ENCODE measurements around the gene AP5S1. TPM values are rescaled to one million over a fixed set of nuclear protein-coding genes. Genes with fewer than 3 reads are reported as not detected.

Gene AP5S1
- total RNA-seq, 4 donors from 2014 or later = 9.4 to 20.7 (median 14.9) TPM

DNA sequence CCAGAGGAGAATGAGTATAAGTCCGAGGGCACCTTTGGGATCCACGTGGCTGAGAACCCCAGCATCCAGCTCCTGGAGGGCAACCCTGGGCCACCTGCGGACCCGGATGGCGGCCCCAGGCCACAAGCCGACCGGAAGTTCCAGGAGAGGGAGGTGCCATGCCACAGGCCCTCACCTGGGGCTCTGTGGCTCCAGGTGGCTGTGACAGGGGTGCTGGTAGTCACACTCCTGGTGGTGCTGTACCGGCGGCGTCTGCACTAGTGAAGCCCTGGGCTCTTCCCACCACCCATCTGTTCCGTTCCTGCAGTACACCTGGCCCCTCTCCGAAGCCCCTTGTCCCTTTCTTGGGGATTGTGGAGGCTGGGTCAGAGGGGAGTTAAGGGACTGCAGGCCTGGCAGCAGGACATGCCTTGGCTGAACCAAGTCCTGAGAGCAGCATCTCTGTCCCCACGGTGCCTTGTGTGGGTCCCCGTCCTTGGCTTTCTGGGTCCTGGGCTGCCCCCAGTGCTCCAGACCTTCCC is 45.6 kb downstream of the AP5S1 start:
- Histone ChIP-seq H3K4me3 (no peak overlapping the region), H3K27ac (no peak overlapping the region), H3K4me1 (peaks cover 0 to 9% (median 0%) of the 10 kb centered on the region in 4 donors), H3K27me3 (no peaks in the 10 kb centered on the region), H3K9me3 (no peaks in the 10 kb centered on the region), H3K36me3 (peaks cover 8 to 98% (median 38%) of the 10 kb centered on the region in 3 donors)
- no peak for TF ChIP-seq EP300 (IDR thresholded peaks at IDR 0.05)
- no peak for TF ChIP-seq POLR2A (IDR thresholded peaks at IDR 0.05)
- TF ChIP-seq, protein P1, sequence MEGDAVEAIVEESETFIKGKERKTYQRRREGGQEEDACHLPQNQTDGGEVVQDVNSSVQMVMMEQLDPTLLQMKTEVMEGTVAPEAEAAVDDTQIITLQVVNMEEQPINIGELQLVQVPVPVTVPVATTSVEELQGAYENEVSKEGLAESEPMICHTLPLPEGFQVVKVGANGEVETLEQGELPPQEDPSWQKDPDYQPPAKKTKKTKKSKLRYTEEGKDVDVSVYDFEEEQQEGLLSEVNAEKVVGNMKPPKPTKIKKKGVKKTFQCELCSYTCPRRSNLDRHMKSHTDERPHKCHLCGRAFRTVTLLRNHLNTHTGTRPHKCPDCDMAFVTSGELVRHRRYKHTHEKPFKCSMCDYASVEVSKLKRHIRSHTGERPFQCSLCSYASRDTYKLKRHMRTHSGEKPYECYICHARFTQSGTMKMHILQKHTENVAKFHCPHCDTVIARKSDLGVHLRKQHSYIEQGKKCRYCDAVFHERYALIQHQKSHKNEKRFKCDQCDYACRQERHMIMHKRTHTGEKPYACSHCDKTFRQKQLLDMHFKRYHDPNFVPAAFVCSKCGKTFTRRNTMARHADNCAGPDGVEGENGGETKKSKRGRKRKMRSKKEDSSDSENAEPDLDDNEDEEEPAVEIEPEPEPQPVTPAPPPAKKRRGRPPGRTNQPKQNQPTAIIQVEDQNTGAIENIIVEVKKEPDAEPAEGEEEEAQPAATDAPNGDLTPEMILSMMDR (IDR thresholded peaks at IDR 0.05) = no peak
- no peak for DNase-seq (ENCODE audit: low spot score in 2 of 2)
- WGBS, 2 donors = 92 to 95% methylated on average over 13 to 14 of the region's 14 CpGs

DNA sequence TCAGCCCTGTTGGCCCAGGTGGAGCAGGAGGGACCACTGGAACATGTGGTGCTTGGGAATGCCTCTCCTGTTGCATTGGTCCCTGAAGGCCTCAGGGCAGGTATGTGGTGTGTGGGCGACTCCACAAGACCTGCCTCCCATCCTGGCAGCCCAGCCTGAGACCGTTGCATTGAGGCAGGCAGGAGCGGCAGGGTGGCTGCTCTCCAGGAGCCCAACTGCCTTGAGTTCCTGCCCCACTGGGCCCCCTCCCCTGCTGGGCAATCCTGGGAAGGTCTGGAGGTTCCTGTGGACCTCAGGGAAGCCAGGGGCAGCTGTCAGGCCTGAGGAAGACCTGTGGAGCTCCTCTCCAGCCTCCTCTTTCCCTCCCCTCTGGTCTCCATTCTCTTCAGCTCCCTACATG is 46.1 kb downstream of the AP5S1 start:
- Histone ChIP-seq H3K27ac (no peak overlapping the region), H3K27me3 (no peaks in the 10 kb centered on the region), H3K4me3 (no peak overlapping the region), H3K9me3 (no peaks in the 10 kb centered on the region), H3K36me3 (peaks cover 8 to 98% (median 33%) of the 10 kb centered on the region in 3 donors), H3K4me1 (peaks cover 0 to 9% (median 0%) of the 10 kb centered on the region in 4 donors)
- no peak for DNase-seq (ENCODE audit: low spot score in 2 of 2)
- WGBS, 2 donors = 67% methylated on average over 1 of the region's 3 CpGs; no CpG with 5 or more reads in 1 of the 2 donors
- TF ChIP-seq, protein P1 (IDR thresholded peaks at IDR 0.05) = no peak
- TF ChIP-seq EP300 (IDR thresholded peaks at IDR 0.05) (no peak), POLR2A (IDR thresholded peaks at IDR 0.05) (no peak)

DNA sequence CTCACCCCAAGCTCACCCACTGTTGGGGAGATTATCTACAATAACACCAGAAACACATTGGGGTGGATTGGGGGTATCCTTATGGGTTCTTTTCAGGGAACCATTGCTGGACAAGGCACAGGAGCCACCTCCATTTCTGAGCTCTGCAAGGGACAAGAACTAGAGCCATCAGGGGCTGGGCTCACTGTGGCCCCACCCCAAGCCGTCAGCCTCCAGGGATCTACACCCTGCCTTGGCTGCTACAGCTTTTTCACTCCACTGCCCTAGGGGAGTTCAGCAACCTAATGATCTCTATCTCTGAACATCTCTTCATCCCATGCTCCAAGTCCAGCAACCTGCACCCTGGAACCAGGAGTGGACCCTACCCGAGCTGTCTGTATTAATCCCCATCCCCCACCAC is 47.5 kb downstream of the AP5S1 start:
- no peak overlapping the region for H3K27ac ChIP-seq
- no peaks in the 10 kb centered on the region for H3K27me3 ChIP-seq
- TF ChIP-seq, protein P1 (IDR thresholded peaks at IDR 0.05) = no peak
- TF ChIP-seq EP300 (IDR thresholded peaks at IDR 0.05) (no peak), POLR2A (IDR thresholded peaks at IDR 0.05) (no peak)
- peaks cover 0 to 9% (median 0%) of the 10 kb centered on the region in 4 donors for H3K4me1 ChIP-seq
- no peaks in the 10 kb centered on the region for H3K9me3 ChIP-seq
- H3K4me3 ChIP-seq = no peak overlapping the region
- H3K36me3 ChIP-seq = peaks cover 0 to 98% (median 24%) of the 10 kb centered on the region in 3 donors
- no peak for DNase-seq (ENCODE audit: low spot score in 2 of 2)
- WGBS, 2 donors = 55 to 61% methylated on average over 2 of the region's 2 CpGs

DNA sequence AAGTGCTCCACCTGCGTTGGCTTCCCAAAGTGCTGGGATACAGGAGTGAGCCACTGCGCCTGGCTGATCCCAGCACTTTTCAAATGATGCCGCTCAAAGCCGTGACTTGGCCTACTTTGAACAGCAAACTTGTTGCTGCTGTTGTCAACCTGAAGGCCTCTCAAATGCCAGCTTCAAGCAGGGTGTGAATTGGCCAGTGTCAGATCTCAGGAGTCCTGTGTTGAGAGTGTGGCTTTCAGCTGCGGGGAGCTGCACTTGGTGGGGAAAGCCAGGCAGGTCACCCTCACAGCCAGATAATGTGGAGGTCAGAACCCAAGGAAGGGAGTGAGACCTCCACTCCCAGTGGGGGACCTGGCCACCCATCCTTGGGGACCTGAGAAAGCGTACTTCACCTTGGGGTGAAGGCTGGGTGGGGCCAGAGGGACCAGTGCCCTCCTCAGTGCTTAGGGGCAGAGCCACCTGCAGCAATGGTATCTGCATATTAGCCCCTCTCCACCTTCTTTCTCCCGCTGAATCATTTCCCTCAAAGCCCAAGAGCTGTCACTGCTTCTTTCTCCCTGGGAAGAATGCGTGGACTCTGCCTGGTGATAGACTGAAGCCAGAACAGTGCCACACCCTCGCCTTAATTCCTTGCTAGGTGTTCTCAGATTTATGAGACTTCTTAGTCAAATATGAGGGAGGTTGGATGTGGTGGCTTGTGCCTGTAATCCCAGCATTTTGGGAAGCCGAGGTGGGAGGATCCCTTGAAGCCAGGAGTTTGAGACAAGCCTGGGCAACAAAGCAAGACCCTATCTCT is 49.7 kb downstream of the AP5S1 start:
- Histone ChIP-seq H3K36me3 (peaks cover 0 to 95% (median 10%) of the 10 kb centered on the region in 3 donors), H3K27me3 (no peaks in the 10 kb centered on the region), H3K9me3 (no peaks in the 10 kb centered on the region), H3K4me1 (peaks cover 0 to 19% (median 1%) of the 10 kb centered on the region in 4 donors), H3K27ac (no peak overlapping the region), H3K4me3 (no peak overlapping the region)
- 90 to 91% methylated on average over 10 of the region's 10 CpGs for WGBS, 2 donors
- no peak for DNase-seq (ENCODE audit: low spot score in 2 of 2)
- TF ChIP-seq EP300 (IDR thresholded peaks at IDR 0.05) (no peak), POLR2A (IDR thresholded peaks at IDR 0.05) (no peak)
- TF ChIP-seq, protein P1 (IDR thresholded peaks at IDR 0.05) = no peak
